NCI-H2171 (cell line): Measurements from ENCODE around the gene ARHGEF19.
A peak's percentile ranks its signal among the peaks of the same experiment; 100 is the strongest.
"Not testable (repeated sequence)": the region's sequence is repeated elsewhere in the genome, so short reads cannot be mapped to it uniquely, and the experiment has no call there.

Experiments used
- DNase-seq: peaks from one replicate; lab custom pipeline; 2025; lab: John Stamatoyannopoulos, UW

Gene ARHGEF19

GRCh38 chr1:16204216-16204615 lies 8.2 kb downstream of the ARHGEF19 start:
- no peak for DNase-seq

- no peak for DNase-seq
Measured at GRCh38 chr1:16203550-16203949, 8.9 kb downstream of the ARHGEF19 start.

GRCh38 chr1:16202281-16203210 lies 9.9 kb downstream of the ARHGEF19 start:
- no peak for DNase-seq

- DNase-seq = no peak
Measured at GRCh38 chr1:16199700-16200099, 12.8 kb downstream of the ARHGEF19 start.

- DNase-seq = no peak
Measured at GRCh38 chr1:16199157-16199501, 13.3 kb downstream of the ARHGEF19 start.

GRCh38 chr1:16198444-16199156 lies 13.9 kb downstream of the ARHGEF19 start:
- no peak for DNase-seq

- no peak for DNase-seq
Measured at GRCh38 chr1:16196874-16197273, 15.6 kb downstream of the ARHGEF19 start.

- not testable (repeated sequence) for DNase-seq
Measured at GRCh38 chr1:16196139-16196538, 16.3 kb downstream of the ARHGEF19 start.

- no peak for DNase-seq
Measured at GRCh38 chr1:16195518-16195905, 16.9 kb downstream of the ARHGEF19 start.

- no peak for DNase-seq
Measured at GRCh38 chr1:16191916-16192546, 20.4 kb downstream of the ARHGEF19 start.

GRCh38 chr1:16191309-16191708 lies 21.1 kb downstream of the ARHGEF19 start:
- DNase-seq = no peak

- no peak for DNase-seq
Measured at GRCh38 chr1:16189921-16190621, 22.4 kb downstream of the ARHGEF19 start.

GRCh38 chr1:16189003-16189402 lies 23.4 kb downstream of the ARHGEF19 start:
- DNase-seq = no peak

GRCh38 chr1:16187748-16188401 lies 24.6 kb downstream of the ARHGEF19 start:
- DNase-seq = peak; percentile 35

GRCh38 chr1:16186655-16187235 lies 25.7 kb downstream of the ARHGEF19 start:
- DNase-seq = no peak

GRCh38 chr1:16184557-16185303 lies 27.7 kb downstream of the ARHGEF19 start:
- no peak for DNase-seq

GRCh38 chr1:16183765-16184556 lies 28.5 kb downstream of the ARHGEF19 start:
- DNase-seq = no peak

GRCh38 chr1:16183179-16183578 lies 29.3 kb downstream of the ARHGEF19 start:
- DNase-seq = no peak

GRCh38 chr1:16181887-16182719 lies 30.3 kb downstream of the ARHGEF19 start:
- DNase-seq = no peak
